ENCODE results near the gene EDARADD.

GRCh38 chr1:236371083-236371482 lies 23.0 kb upstream of the EDARADD start:
- TF ChIP-seq CTCF (IDR thresholded peaks at IDR 0.05) (no peak), POLR2A (IDR thresholded peaks at IDR 0.05) (no peak)
